NCI-H774 (cell line): Measurements from ENCODE around the gene SH2B2.
A peak's percentile ranks its signal among the peaks of the same experiment; 100 is the strongest.
"Not testable (repeated sequence)": the region's sequence is repeated elsewhere in the genome, so short reads cannot be mapped to it uniquely, and the experiment has no call there.

Source experiments
- DNase-seq: peaks from one replicate; lab custom pipeline; 2025; lab: John Stamatoyannopoulos, UW

SH2B2 gene

GRCh38 chr7:102306916-102307677 lies 20.4 kb downstream of the SH2B2 start:
- DNase-seq: peak; percentile 52

DNA sequence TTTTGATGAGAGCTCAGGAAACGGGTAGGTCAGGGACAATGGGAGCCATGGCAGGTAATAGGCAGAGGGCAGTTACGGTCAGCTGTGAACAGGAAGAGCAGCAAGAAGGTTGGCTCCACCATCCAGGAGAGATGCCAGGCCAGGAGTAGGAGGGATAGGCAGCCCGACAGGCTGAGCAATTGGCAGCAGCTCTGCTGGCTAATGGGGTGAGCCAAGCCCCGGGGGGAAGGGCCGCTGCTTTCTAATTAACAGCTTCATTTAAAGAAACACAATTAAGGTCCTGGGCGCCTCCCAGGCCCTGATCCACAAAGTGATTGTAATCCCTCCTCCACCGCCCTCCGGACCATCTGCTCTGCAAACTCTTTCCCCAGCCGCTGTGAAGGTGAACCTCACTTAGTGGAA lies 23.7 kb downstream of the SH2B2 start:
- no peak for DNase-seq

GRCh38 chr7:102312317-102312716 lies 25.6 kb downstream of the SH2B2 start:
- DNase-seq: no peak

DNA sequence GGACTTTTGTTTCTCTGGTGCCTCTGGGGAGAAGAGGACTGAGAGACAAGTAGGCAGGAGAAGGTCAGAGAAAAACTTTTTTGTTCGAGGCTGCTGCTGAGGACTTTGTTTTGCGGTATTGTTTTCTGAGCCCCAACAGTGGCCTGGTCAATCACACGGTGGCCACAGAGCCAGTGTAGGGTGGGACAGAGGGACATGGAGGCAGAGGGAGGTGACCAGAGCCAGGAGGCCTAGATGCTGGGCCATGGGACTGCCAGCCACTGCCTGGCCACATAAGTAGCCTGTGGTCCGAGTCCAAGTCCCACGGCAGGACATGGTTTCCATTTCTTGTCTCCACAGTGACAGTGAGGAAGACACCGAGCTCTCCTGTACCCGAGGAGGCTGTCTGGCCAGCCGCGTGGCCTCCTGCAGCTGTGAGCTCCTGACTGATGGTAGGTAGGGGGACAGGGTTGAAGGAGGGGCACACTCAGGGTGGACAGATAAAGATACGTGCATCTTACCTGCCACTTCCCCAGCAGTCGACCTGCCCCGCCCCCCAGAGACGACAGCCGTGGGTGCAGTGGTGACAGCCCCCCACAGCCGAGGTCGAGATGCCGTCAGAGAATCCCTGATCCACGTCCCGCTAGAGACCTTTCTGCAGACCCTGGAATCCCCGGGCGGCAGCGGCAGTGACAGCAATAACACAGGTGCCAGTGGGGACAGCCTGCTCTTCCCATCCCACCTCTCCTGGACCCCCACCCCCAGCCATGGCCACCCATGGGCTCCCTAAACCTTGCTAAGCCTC lies 27.5 kb downstream of the SH2B2 start:
- DNase-seq: no peak

- no peak for DNase-seq
Observed at GRCh38 chr7:102317231-102318059, 30.8 kb downstream of the SH2B2 start.

DNA sequence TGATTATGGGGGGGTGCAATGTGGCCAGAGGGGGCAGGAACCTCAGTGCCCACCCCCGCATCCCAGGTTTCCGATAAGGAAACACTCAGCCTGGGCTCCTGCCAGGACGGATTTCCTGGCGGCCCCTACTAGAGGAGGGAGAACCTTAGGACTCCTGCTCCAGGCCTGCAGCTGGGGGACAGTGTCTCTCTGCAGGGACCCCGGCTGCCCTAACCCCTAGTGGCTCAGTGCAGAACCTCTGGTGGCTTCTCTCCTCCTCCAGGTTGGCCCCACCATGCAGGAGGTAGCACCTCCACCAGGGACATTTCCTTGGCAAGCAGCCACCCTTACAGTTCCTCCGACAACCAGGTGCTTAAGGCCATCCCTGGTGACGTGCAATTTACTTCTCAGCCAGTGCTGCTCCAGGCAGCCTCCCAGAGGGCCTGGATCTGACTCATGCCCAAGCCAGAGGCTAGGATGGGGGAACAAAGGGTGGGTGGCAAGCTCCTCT lies 31.9 kb downstream of the SH2B2 start:
- DNase-seq: no peak

- no peak for DNase-seq
Observed at GRCh38 chr7:102319671-102320070, 33.0 kb downstream of the SH2B2 start.

DNA sequence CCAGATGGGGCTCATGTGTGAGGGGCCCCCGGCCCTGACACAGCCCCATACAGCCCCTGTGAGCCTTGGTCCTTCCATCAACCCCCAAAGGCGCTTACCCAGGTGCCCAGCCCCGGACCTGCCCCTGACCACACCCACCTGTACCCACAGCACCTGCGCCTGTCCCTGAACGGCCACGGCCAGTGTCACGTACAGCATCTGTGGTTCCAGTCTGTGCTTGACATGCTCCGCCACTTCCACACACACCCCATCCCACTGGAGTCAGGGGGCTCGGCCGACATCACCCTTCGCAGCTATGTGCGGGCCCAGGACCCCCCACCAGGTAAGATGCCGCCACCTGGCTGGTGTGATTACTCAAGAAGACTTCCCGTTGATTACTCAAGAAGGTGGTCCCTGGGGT lies 33.5 kb downstream of the SH2B2 start:
- no peak for DNase-seq

- no peak for DNase-seq
Observed at GRCh38 chr7:102320601-102321350, 34.1 kb downstream of the SH2B2 start.

DNA sequence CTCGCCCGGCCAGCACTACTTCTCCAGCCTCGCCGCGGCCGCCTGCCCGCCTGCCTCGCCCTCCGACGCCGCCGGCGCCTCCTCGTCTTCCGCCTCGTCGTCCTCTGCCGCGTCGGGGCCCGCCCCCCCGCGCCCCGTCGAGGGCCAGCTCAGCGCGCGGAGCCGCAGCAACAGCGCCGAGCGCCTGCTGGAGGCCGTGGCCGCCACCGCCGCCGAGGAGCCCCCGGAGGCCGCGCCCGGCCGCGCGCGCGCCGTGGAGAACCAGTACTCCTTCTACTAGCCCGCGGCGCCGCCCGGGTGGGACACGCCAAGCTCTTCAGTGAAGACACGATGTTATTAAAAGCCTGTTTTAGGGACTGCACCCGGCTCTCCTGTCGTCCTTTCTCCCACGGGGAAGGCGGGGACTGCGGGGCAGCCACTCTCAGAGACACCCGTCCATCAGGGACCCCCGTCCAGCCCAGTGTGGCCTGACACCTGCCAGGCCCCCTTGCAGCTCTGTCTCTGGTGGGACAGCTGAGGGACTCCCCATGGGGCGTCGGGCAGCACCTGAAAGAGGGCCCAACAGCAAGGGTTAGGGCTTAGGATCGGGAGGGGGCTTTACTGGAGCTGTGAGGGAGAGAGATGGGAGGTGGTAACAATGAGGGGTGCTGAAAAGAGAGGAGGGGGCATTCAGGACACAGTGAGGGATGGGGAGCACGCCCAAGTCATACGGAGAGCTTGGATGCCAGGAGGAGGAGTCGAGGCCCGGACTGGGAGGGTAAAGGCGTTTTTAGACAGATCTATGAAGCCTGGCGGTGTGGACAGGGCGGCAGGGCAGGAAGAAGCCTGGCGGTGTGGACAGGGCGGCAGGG lies 34.9 kb downstream of the SH2B2 start:
- DNase-seq: no peak

DNA sequence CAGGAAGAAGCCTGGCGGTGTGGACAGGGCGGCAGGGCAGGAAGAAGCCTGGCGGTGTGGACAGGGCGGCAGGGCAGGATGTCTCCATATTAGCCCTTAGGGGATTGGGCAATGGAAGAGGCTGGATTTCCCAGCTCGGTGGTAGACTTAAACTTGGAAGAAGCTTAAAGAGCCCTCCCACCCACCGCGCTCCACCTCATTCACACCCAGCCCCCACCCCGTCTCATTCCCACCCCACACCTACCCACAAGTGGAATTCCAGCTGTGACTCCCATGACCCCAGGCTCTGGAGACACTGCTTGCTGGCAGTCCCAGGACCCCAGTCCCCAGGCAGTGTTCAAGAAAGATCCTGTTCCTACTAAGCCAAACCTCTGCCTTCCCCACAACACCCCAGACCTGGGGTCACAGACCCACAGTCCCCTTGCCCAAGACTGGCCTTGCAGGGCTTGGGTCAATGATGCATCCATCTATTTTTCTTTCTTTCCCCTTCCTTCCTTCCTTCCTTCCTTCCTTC lies 35.6 kb downstream of the SH2B2 start:
- no peak for DNase-seq

DNA sequence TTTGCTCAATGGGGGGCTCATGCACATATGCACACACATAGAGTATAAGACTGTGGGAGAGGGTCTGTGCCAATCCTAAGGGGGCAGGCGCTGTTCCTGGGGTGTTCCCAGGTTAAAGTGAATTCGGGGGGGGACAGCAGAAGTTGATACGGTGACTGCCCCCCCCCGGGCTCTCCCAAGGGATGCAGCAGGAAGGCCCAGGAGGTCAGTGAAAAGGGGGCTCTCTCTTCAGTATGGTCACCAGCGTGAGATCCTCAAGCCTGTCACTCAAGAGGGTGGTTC lies 37.2 kb downstream of the SH2B2 start:
- no peak for DNase-seq

GRCh38 chr7:102325106-102325505 lies 38.4 kb downstream of the SH2B2 start:
- not testable (repeated sequence) for DNase-seq

GRCh38 chr7:102326157-102326889 lies 39.7 kb downstream of the SH2B2 start:
- DNase-seq: no peak

DNA sequence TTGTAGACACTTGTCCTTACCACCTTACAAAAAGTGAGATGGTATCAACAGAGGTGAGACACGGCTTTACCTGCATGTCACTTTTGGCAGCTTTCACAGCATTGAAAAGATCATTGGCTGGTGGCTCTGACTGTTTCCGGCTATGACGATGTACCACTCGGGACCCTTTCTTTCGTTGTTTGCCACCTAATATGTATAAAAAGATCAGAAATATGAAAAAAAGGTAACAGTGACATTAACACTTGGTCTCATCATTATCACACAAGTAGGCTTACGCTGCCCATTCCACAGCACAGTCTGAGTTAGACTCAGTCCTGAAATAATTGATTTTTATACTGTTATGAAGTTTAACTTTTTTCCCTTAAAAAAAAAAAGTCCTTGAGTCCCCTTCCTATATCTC lies 40.5 kb downstream of the SH2B2 start:
- not testable (repeated sequence) for DNase-seq

DNA sequence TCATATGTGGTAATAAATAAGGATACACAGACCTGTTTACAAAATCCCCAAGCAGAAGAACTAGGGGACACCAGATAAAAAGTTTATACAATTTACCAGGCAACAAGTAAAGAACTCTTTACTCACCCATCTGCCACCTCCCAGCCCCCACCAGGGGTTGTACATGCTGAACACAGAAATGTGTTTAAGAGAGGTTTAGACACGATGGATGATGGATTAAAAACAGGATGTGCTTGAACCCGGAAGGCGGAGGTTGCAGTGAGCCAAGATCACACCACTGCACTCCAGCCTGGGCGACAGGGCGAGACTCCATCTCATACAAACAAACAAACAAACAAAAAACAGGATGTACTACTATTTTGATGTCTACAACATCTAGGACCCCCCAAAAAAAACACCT lies 42.2 kb downstream of the SH2B2 start:
- DNase-seq: not testable (repeated sequence)

DNA sequence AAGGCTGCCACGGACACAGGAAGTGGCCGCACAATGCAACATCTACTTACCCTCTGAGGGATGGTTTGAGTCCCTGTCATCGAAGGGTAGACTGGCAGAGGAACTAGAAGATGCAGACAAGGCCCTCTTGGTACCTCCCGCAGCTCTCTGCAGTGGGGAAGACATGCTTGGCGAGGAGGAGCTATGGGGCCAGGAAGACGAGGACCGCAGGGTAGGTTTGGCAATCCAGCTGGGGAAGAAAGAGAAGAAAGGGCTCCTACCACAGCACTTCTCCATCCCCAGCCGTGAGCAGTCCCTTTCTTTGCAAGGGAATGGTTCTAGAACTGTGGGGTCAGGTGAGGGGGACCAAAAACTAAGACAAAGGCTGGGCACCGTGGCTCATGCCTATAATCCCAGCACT lies 42.7 kb downstream of the SH2B2 start:
- not testable (repeated sequence) for DNase-seq

GRCh38 chr7:102330666-102331460 lies 44.2 kb downstream of the SH2B2 start:
- DNase-seq: not testable (repeated sequence)

GRCh38 chr7:102335574-102335973 lies 48.9 kb downstream of the SH2B2 start:
- not testable (repeated sequence) for DNase-seq
